Fibroblast of lung (primary cell): ENCODE data around the gene USF1. TPM values are rescaled to one million over a fixed set of nuclear protein-coding genes. Genes with fewer than 3 reads are reported as not detected.

ENCODE experiments used
- DNase-seq, 2 donors: peaks; one replicate each; pipeline versions ENCODE4 v3.0.0 to v3.0.0-alpha.2; 2010; ENCODE audit warnings: low read depth in 2 of 2
- H2AFZ ChIP-seq: 2 replicates; pipeline ENCODE4 v1.5.1; 2012; ENCODE audit warnings: low read length, control low read depth, inconsistent platforms
- H3K27ac ChIP-seq: 2 replicates; pipeline ENCODE4 v1.5.1; 2011; ENCODE audit warnings: low read length, control low read depth; ENCODE audit not compliant: insufficient read depth
- H3K27me3 ChIP-seq: 2 replicates; pipeline ENCODE4 v1.5.1; 2011; ENCODE audit warnings: mild to moderate bottlenecking, low read length; ENCODE audit not compliant: control insufficient read depth, insufficient read depth
- H3K36me3 ChIP-seq: 2 replicates; pipeline ENCODE4 v1.5.1; 2011; ENCODE audit warnings: low read length; ENCODE audit not compliant: control insufficient read depth, insufficient read depth
- H3K4me1 ChIP-seq: 2 replicates; pipeline ENCODE4 v1.5.1; 2011; ENCODE audit warnings: low read length; ENCODE audit not compliant: control insufficient read depth, insufficient read depth; ENCODE audit errors: extremely low read depth
- H3K4me2 ChIP-seq: 2 replicates; pipeline ENCODE4 v1.5.1; 2011; ENCODE audit warnings: low read length, control low read depth; ENCODE audit not compliant: insufficient read depth; ENCODE audit errors: extremely low read depth
- H3K4me3 ChIP-seq, 4 experiments: fragments of 200-600 bp in 1 of 4; sonication (generic) in 1 of 4; replicated peaks in 1 of 4; 2 replicates each; pipeline ENCODE4 v1.5.1; 2011 to 2016; ENCODE audit warnings: low read length in 4 of 4, low read depth in 3 of 4, mild to moderate bottlenecking in 3 of 4, control low read depth in 2 of 4, inconsistent platforms in 1 of 4, mixed read lengths in 1 of 4; ENCODE audit not compliant: insufficient read depth in 1 of 4; ENCODE audit errors: control extremely low read depth in 1 of 4
- H3K79me2 ChIP-seq: 2 replicates; pipeline ENCODE4 v1.5.1; 2012; ENCODE audit warnings: mild to moderate bottlenecking, low read length, inconsistent platforms; ENCODE audit not compliant: control insufficient read depth, insufficient read depth
- H3K9ac ChIP-seq: 2 replicates; pipeline ENCODE4 v1.5.1; 2011; ENCODE audit warnings: mild to moderate bottlenecking, low read length, control low read depth; ENCODE audit not compliant: insufficient read depth
- H3K9me3 ChIP-seq: 2 replicates; pipeline ENCODE4 v1.5.1; 2012; ENCODE audit warnings: low read depth, low read length; ENCODE audit not compliant: control insufficient read depth, insufficient read depth
- H4K20me1 ChIP-seq: 2 replicates; pipeline ENCODE4 v1.5.1; 2011; ENCODE audit warnings: low read length; ENCODE audit not compliant: control insufficient read depth, insufficient read depth; ENCODE audit errors: extremely low read depth
- EZH2 ChIP-seq: IDR thresholded peaks from 2 replicates; pipeline ENCODE4 v1.5.1; 2012; ENCODE audit warnings: low read length, control low read depth, mild to moderate bottlenecking; ENCODE audit errors: missing control alignments
- polyA plus RNA-seq, 2 donors: library from polyadenylated mRNA; depleted of rRNA in 1 of 2; stranded (reverse) in 1 of 2; unstranded in 1 of 2; fragments of >200 nt; gene quantifications; 2 replicates each; pipeline ENCODE4 v1.2.1, GENCODE V29; 2011 to 2012; ENCODE audit warnings: missing spikeins in 1 of 2
- total RNA-seq: library from RNA; depleted of rRNA; stranded (reverse); fragments of >200 nt; gene quantifications from 2 replicates; pipeline ENCODE4 v1.2.1, GENCODE V29; 2014
- TF ChIP-seq, protein P1 (sequence below), 2 donors: IDR thresholded peaks in 1 of 2; conservative IDR thresholded peaks in 1 of 2; 1 replicate in 1 of 2; 2 replicates in 1 of 2; pipeline ENCODE4 v1.5.1; 2011 to 2012; ENCODE audit warnings: low read length in 2 of 2, control low read depth in 1 of 2, inconsistent platforms in 1 of 2, low read depth in 1 of 2, mild to moderate bottlenecking in 1 of 2

The USF1 gene
- total and polyA plus RNA-seq, 2 donors (not counting 1 experiment from before 2014, with no cell fraction given): 23.9 to 80.1 TPM

DNA sequence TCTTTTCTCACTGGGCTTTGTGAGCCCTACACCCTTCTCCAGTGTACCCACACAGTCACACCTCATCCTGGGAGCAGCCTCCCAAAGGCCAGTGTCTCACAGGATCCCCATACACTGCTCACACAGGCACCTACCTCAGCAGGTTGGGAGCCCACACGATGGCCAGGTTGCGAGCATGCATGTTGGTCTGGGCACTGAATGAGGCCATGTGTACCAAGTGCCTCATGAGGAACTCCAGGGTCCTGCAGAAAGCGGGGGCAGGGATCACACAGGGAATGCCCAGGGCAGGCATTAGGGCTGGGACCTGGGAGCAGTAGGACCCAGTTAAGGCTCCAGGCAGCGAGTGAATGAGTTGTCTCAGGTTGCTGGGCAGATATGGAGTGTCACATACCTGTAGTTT lies 8.5 kb upstream of the USF1 start:
- DNase-seq: no peak
- H3K9ac ChIP-seq: no peak overlapping the region
- no peak overlapping the region for H3K4me2 ChIP-seq
- no peak for TF ChIP-seq EZH2
- TF ChIP-seq, protein P1, sequence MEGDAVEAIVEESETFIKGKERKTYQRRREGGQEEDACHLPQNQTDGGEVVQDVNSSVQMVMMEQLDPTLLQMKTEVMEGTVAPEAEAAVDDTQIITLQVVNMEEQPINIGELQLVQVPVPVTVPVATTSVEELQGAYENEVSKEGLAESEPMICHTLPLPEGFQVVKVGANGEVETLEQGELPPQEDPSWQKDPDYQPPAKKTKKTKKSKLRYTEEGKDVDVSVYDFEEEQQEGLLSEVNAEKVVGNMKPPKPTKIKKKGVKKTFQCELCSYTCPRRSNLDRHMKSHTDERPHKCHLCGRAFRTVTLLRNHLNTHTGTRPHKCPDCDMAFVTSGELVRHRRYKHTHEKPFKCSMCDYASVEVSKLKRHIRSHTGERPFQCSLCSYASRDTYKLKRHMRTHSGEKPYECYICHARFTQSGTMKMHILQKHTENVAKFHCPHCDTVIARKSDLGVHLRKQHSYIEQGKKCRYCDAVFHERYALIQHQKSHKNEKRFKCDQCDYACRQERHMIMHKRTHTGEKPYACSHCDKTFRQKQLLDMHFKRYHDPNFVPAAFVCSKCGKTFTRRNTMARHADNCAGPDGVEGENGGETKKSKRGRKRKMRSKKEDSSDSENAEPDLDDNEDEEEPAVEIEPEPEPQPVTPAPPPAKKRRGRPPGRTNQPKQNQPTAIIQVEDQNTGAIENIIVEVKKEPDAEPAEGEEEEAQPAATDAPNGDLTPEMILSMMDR (conservative IDR thresholded peaks at IDR 0.05 in 1 of 2, IDR thresholded peaks at IDR 0.05 in 1 of 2; ENCODE audit: low read depth in 1 of 2, low read length in 2 of 2): no peak
- H3K27me3 ChIP-seq: no peaks in the 10 kb centered on the region
- no peaks in the 10 kb centered on the region for H3K9me3 ChIP-seq
- H3K27ac ChIP-seq: no peak overlapping the region
- no peak overlapping the region for H3K4me3 ChIP-seq
- H4K20me1 ChIP-seq: no peaks in the 10 kb centered on the region
- H2AFZ ChIP-seq: no peak overlapping the region
- H3K4me1 ChIP-seq: no peaks in the 10 kb centered on the region
- H3K36me3 ChIP-seq: no peaks in the 10 kb centered on the region
- no peaks in the 10 kb centered on the region for H3K79me2 ChIP-seq

DNA sequence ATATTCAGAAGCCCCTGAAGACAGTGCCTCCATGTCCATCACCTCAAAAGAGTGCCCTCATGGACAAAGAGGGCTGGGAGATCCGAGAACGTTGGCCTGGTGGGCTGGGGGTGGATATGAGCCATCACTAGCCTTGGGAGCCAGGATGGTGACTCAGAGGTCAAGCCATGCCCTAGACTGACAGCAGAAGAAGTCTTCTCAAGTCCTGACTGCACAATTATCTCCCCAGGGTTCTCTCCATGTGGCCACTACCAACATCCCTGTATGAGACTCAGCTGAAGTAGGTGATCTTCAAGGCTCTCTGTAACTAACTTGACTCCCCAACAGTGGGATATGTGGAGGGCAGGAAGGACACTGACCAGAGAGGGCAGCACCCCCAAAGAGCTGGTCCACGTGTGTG lies 7.1 kb upstream of the USF1 start:
- Histone ChIP-seq H3K79me2 (no peaks in the 10 kb centered on the region), H3K27ac (no peak overlapping the region), H3K9me3 (no peaks in the 10 kb centered on the region), H3K36me3 (no peaks in the 10 kb centered on the region), H3K27me3 (no peaks in the 10 kb centered on the region), H3K4me1 (no peaks in the 10 kb centered on the region), H3K4me2 (no peak overlapping the region), H3K9ac (no peak overlapping the region), H3K4me3 (no peak overlapping the region), H2AFZ (no peak overlapping the region), H4K20me1 (no peaks in the 10 kb centered on the region)
- DNase-seq: no peak
- TF ChIP-seq, protein P1 (conservative IDR thresholded peaks at IDR 0.05 in 1 of 2, IDR thresholded peaks at IDR 0.05 in 1 of 2; ENCODE audit: low read depth in 1 of 2, low read length in 2 of 2): no peak
- TF ChIP-seq EZH2: no peak

DNA sequence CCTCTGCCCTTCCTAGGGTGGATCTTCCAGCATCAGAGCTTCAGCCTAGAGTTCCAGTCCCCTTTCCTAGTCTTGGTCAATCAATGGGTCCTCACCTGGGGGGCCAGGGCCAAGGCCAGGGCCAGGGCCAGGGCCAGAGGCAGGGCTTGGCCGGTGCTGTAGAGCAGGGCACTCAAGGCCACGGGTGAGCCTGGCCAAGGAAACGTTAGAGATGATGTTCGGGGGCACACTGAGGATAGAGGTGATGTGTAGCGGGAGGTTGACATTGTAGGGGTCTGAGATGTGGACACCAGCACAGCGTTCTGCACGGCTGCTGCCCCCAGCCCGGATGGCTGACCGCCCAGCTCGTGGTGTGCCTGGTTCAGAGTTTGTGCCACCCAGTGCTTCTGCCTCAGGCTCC lies 5.4 kb upstream of the USF1 start:
- Histone ChIP-seq H3K79me2 (no peaks in the 10 kb centered on the region), H3K9ac (no peak overlapping the region), H2AFZ (no peak overlapping the region), H3K9me3 (no peaks in the 10 kb centered on the region), H3K27me3 (no peaks in the 10 kb centered on the region), H3K36me3 (no peaks in the 10 kb centered on the region), H3K4me3 (no peak overlapping the region), H4K20me1 (no peaks in the 10 kb centered on the region), H3K4me1 (no peaks in the 10 kb centered on the region), H3K4me2 (no peak overlapping the region), H3K27ac (no peak overlapping the region)
- no peak for DNase-seq
- TF ChIP-seq EZH2: no peak
- TF ChIP-seq, protein P1 (conservative IDR thresholded peaks at IDR 0.05 in 1 of 2, IDR thresholded peaks at IDR 0.05 in 1 of 2; ENCODE audit: low read depth in 1 of 2, low read length in 2 of 2): no peak
